Embryonic facial prominence (tissue), 1 donor: ENCODE data around the gene TBXAS1.

Source experiments
- DNase-seq: peaks from one replicate; pipeline ENCODE4 v3.0.0-alpha.2; 2016; ENCODE audit errors: extremely low spot score

The TBXAS1 gene

DNA sequence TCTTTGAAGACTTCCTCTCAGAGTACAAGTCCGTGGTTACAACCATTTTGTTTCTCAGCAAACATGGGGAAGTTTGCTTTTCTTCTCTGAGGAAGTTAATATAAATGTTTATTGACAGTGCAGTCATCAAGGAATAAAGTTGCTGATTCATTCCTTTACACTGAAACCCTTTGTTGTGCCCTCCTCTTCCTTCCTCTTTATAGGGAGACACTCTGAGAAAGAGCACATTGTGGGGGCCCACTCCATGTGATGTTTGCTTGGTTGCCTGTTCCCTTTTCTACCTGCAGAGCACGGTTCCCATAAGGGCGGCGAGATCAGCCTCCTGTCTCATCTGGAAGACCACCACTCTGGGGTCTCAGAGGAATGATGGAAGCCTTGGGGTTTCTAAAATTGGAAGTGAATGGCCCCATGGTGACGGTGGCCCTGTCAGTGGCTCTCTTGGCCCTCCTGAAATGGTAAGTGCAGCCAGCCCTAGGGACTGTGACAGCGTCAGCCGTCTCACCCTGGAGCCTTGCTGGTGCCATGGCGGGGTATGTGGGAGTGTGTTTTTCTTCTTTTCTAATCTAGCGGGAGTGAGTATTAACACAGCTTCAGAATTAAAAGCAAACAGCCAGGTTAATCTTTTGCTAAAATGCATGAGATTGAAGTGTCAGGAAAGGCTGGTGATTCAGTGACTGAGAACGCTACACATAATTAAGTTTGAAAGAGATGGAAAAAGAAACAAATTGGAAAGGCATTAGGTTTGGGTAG lies at the start of gene TBXAS1:
Gene TBXAS1, plus strand, starts transcription at position 240 of the 750 bp plus-strand sequence. Its CDS starts 127 bp downstream, at position 367.
- no peak for DNase-seq

DNA sequence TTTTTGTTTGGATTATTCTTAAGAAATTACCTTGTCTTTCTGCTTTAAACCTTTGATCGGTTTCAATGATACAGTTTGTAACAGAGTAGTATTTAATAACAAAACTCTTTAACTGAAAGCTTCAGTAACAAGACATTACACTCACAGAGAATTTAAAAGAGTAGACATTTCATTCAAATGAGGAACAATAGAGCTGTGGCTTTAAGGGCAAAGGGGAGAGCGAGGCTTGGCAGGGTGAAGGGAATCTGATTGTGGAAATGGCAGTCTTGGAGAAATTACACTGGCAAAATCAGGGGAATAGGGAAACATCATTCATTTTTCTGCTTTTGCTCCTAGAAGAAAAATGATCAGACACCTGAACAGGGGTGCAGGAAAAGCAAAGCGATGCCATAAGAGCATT lies 46.1 kb upstream of the TBXAS1 start:
- DNase-seq = no peak

DNA sequence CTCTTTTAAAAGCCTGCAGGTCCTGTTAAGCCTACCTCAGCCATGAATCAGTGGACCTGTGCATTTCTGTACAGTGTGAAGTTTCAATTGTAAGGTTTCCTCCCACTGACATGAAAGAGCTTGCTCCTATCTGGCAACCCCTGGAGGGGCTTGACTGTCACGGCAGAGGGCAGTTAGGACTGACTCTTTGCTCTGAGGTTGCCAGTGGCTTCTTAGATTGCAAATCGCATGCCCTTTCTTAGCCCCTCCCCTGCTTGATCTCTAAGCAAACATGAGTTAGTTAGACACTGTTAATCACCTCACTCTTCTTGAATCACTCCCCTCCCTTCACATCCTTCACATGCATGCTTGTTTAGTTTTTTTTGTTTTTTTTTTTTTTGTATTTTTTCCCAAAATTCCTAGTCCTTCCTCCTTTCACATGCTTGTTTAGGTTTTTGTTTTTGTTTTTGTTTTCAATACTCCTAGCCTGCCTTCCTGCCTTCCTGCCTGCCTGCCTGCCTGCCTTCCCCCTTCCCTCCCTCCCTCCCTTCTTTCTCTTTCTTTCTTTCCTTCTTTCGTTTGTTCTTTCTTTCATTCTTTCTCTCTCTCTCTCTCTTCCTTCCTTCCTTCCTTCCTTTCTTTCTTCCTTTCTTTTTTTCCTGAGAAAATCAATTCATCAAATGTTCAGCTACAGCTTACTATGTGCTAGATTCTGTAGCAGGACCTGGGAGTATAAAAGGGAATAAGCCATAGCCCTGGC lies 45.2 kb upstream of the TBXAS1 start:
- no peak for DNase-seq

DNA sequence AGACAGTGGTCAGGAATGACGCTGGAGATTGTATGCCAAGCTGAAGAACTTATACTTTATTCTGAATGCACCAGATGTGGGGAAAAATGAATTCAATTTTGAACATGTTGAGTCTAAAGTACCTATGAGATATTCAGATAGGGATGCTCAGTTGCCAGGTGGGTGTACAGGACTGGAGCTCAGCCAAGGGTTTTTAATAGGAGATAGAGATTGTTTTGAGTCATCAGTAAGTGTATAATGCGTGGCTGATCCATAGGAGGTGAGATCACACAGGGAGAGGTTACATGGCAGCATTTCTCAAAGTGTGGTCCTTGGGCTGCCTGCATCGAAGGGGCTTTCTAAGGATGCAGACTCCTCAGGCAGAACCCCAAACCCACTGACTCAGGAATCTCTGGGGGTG lies 44.4 kb upstream of the TBXAS1 start:
- no peak for DNase-seq

DNA sequence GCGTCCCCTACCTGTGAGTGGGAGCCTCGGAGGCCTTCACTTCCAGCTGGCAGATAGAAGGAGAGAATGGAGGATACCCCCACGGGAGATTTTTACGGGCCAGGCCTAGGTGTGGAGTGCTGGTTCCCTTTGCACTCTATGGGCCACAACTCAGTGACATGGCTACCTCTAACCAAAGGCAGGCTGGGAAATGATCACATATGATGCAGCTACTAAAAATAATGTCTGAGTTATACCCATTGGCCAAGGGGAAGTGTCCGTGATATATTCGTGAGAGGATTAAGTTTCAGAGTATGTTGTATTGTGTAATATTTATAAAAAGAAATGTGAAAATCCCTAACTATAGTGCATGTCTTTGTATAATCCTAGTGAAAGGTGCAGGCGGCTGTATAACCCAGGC lies 37.7 kb upstream of the TBXAS1 start:
- DNase-seq = no peak

DNA sequence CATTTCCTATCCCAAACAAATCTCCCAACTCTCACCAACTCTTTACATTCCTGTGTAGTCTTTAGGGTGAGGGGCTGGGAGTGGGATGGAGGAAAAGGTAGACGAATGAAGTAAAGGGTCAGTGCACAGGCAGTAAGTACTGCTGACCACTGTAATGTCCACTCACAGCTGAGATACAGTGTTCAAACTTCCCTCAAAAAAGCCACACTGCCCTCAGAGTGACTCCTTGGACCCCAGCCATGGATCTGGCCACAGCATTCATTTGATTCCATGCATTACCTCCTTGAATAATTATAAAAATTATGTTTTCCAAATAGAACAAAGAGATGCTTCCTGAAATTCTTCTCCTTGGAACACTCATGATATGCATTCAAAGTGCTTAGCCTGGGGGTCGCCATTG lies 31.5 kb upstream of the TBXAS1 start:
- DNase-seq = no peak

DNA sequence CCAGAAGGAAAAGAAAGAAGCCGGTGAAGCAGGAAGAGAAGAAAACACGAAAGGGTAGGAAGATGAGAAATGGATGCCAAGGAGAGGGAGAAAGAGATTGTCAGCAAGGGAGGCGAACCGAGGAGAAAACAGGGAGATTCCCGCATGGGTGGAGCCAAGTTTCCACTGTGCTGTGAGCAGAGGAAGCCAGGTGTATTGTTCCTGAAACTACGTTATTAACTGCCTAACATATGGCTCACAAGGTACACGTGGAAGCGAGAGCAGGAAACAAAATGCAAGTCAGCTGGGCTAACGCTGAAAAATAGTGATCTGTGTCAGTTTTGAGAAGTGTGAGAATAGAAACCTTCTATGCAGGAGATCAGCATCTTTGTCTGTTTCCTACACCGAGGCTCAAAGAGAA lies 30.8 kb upstream of the TBXAS1 start:
- no peak for DNase-seq

DNA sequence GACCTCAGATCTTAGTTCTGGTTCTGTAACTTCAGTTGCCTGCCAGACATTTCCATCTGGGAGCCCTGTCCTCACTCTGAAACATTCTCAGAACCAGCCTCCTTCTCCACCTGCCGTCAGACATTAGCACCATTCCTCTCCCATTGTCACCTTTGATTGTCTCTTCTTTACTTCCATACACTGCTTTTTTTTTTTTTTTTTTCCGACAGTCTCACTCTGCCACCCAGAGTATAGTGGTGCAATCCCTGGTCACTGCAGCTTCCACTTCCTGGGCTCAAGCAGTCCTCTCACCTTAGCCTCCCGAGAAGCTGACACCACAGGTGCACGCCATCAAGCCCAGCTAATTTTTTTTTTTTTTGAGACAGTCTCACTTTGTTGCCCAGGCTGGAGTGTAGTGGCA lies 30.2 kb upstream of the TBXAS1 start:
- DNase-seq = no peak

DNA sequence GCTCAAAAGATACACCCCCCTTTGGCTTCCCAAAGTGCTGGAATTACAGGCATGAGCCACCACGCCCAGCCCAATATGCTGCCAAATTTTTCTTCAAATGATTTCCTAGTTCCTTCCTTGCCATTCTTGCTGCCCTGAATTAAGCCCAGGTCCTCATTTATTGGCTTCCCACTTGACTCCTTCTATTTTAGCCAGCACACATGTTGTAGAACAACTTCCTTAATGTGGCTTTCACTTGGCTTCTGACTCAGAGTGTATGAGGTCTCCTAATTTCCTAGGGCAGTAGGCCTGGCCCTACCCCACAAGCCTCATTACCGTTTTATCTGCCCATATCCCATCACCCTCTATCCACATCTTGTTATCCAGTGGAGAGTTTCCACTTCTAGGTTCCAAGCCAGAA lies 29.5 kb upstream of the TBXAS1 start:
- no peak for DNase-seq

DNA sequence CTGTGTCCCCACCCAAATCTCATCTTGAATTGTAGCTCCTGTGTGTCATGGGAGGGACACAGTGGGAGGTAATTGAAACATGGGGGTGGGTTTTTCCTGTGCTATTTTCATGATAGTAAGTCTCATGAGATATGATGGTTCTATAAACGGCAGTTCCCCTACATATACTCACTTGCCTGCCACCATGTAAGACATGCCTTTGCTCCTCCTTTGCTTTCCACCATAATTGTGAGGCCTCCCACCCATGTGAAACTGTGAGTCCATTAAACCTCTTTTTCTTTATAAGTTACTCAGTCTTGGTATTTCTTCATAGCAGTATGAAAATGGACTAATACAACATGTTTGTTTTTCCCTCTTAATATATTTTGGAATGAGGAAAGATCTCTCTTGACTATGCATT lies 24.5 kb upstream of the TBXAS1 start:
- no peak for DNase-seq

DNA sequence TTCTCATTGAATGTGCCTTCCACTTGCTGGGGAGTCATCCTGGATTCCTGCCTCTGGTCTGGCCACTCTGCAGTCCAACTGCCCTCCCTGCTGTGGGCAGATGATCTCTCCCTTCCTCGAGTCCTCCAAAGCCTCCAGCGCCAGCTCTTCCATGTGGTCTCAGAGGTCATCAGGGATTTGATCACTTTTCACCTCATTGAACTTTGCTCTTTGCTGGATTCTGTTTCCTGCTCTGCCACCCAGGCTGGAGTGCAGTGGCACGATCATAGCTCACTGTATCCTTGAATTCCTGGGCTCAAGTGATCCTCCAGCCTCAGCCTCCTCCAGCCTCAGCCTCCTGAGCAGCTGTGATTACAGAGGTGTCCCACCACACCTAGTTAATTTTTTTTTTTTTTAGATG lies 22.1 kb upstream of the TBXAS1 start:
- DNase-seq = no peak

DNA sequence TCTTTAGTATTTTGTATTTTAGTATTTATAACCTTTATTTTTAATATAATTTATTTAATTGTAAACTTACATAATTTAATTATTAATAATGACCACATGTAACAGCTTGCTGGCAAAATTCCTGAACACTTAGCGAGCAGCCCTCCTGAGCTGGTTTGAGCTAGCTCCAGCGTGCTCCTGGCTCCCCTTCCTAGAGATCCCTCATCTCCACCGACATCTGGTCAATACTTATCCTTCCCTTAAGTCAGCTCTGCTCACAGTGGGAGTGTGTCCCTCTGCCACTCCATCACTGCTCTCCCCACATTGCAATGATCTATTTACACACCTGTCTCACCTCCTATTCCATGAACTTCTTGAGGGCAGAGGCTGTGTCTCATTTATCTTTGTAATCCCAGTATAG lies 20.6 kb upstream of the TBXAS1 start:
- no peak for DNase-seq

DNA sequence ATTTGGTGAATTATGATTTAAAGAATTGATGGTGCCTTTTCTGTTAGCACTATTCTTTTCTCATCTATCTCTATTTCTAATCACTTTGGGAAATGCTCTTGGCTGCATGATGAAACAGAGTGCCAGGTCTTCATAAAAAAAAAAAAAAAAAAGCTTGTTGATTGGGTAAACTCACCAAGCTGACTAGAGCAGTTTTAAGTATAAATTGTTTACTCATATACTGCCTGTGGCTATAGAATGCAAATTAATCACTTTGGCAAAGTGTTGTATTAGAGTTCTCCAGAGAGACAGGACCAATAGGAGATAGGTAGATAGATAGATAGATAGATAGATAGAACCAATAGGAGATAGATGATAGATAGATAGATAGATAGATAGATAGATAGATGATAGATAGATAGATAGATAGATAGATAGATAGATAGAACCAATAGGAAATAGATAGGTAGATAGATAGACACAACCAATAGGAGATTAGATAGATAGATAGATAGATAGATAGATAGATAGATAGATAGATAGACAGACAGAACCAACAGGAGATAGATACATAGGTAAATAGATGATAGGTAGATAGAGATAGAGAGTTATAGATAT lies 20.1 kb upstream of the TBXAS1 start:
- no peak for DNase-seq

DNA sequence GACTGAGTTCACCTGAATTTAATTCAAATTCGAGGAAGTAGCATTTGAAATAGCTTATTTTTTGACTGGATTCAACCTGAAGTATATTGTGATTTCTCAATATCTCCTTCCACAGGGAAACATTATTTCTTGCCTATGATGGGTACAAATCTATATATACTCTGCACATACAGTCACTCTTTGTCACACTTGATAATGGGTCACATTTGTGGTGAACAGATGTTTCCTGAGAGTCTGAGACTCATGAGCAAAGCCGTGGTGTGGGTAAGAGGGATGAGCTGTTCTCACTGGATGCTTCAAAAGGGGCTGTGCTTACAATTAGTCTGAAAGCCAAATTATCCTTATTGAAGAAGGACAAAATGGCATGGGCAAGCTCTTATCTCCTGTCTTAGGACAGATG lies 18.0 kb upstream of the TBXAS1 start:
- no peak for DNase-seq

DNA sequence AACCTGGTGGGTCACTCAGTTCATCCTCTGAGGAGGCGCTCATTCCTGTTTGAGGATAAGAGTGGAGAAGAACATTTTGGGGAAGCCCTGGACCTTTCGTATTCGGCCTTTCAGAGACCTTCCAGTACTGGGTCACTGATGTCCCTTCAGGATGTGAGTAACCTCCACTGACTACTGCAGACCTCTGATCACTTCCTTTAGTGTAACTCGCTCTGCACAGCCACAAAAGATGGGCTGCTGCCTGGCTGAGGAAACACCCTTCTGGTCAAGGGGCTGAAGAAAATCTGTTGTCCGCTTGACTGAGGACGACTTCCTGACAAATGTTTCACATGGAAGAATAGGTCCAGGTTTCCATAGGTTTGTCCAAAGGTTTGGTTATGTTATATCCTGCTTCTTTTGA lies 15.9 kb upstream of the TBXAS1 start:
- no peak for DNase-seq

DNA sequence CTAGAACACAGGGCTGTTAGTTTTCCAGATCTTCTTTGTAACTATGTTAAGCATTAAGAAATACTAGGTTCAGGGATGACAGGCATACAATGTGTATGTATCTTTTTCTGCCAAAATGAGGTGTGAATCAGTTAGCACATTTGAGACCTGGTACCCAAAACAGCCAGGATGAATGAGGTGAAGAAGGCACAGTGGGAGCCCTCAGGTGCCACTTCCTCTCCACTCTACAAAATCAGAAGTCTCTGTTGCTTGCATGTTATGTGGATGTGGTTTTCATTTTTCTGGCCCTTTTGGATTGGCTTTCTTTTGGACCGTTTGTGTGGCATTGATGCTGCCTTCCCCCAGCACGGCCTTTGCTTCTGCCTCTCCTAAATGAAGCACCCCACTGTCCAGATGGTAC lies 15.4 kb upstream of the TBXAS1 start:
- no peak for DNase-seq

DNA sequence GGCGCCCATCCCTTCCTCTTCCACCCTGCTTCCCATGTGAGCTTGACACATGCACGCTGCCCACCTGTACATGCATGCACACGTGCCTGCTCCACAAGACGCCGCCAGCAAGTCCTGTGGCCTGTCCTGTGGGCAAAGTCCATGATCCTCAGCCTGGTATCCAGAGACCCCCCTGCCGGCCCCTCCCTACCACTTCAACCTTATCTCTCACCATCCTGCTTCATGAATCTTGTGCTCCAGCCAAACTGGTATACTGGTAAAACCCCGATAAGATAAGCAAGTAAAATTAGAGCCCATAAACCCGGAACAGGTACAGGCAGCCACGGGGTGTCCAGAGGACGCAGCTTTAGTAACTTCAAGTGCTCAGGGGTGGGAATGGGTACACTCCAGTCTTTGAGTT lies 11.8 kb upstream of the TBXAS1 start:
- DNase-seq = no peak

DNA sequence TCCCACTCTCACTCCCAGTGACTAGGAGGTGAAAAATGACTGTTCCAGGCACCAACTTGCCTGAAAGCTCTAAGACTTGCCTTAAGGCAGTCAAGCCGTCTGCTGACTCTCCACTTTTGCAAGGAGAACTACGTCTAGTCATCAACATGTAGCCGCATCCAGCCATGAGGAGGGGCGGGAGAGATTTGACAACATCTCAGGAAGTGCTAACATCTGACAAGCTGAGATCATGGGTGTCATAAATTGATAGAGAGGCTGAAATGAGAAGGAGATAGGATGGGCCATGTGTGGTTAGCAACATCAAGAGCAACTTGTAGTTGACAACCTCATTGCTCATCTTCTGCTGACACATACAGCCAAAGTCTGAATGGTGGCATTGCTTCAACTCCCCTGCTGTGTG lies 9.0 kb upstream of the TBXAS1 start:
- no peak for DNase-seq

DNA sequence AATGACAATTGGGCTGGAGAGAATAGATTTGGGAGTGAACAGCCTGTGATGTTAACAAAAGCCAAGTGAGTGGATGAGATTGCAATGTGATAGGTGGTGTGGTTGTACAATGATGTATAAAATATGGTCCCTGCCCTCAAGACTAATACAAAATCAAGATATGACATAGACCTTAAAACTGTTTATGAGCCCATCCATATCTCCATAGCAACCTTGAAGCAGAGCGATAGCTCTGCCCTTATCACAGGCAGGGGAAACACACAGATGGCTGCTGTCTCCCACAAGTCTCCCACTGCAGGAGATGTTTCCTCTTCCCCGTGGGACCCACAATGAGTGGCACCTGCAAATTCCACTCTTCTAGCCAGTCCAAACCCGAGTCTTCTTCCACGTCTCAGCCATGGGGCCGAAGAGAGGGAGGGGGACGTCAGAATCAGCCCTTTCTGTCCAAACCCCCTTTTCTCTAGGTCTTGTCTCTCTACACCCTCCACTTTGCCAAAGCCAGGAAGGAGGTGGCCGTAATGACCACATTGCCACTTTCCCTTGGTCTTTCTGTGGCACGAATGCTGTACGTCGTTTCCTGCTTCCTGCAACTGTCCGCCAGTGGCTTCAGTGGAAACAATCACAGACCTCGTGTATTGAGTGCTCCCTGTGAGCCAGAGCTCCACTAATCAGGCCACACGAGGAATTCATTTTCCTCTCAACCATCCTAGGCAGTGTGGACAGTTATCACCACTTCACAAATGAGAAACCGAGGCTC lies 7.5 kb upstream of the TBXAS1 start:
- DNase-seq = no peak

DNA sequence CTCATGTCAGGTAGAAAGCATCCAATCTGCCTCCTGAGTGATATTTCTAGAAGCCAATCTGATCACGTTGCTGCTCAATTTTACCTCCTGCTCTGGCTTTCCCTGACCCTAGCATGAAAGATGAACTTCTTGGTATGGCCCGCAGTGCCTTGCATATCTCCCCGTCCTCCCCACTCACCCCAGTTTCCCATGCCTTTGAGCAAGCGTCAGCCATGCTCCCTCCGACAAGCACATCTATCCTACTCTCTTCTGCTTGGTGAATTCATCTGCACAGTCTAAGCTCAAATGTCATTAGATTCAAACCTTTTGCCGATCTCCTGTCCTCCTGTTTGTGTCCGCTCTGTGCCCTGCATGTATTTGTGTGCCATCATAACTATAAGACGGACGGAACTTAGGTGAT lies 6.2 kb upstream of the TBXAS1 start:
- DNase-seq = no peak

DNA sequence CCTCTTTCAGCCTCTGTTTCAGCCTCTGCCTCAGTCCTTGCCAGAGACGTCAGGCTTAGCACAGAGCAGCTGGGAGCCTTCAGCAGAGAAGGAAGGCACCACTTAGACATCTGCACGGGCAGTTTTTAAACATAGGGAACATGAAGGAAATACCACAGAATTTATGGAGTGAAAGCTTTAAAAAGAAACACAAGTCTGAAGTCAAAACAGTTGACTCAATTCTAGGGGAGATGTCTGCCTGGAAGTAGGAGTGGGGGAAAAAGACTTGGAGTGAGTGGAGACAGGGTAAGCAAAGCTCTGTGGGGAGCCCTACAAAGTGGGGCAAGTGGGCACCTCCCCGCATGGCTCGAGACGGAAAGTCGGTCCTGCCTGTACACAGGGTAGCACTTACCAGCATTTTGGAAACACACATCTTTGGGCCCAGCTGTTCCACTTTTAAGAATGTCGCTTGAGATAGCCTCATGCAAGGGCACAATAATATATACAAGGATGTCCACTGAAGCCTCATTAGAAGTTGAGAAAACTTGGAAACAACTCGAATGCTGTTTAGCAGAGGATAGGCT lies 5.0 kb upstream of the TBXAS1 start:
- DNase-seq = no peak

DNA sequence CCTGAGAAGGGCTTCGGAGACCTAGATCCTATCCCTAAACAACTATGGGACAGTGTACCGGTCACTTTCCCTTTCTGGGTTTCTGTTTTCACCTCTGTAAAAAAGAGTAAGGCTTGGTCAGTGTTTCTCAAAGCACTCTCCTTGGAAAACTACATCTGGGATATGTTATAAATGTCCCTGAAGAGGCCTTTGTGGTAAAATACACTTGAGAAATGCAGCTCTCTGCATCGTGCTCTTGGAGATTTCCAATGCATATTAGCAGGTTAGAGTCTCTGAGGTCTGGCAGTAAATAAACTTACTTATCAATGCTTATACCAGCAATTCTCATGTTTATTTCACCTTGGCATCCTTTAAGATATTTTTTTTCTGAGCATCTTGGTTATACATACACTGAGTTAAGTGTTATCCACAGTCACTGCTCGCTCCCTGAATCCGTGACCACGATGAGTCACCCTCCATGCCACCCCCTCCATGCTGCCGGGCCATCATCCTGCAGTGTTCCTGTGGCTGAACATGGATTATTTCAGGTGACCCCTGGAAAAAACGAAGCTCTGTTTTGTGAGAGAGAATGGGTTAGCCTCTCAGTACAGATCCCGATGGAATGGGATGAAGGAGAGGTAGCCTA lies 3.3 kb upstream of the TBXAS1 start:
- DNase-seq = no peak
